NCI-H2227 (cell line): ENCODE data around the gene TREX2.

Source experiments
- DNase-seq: peaks from one replicate; lab custom pipeline; 2025; ENCODE audit not compliant: unreplicated experiment; lab: John Stamatoyannopoulos, UW

Gene TREX2

DNA sequence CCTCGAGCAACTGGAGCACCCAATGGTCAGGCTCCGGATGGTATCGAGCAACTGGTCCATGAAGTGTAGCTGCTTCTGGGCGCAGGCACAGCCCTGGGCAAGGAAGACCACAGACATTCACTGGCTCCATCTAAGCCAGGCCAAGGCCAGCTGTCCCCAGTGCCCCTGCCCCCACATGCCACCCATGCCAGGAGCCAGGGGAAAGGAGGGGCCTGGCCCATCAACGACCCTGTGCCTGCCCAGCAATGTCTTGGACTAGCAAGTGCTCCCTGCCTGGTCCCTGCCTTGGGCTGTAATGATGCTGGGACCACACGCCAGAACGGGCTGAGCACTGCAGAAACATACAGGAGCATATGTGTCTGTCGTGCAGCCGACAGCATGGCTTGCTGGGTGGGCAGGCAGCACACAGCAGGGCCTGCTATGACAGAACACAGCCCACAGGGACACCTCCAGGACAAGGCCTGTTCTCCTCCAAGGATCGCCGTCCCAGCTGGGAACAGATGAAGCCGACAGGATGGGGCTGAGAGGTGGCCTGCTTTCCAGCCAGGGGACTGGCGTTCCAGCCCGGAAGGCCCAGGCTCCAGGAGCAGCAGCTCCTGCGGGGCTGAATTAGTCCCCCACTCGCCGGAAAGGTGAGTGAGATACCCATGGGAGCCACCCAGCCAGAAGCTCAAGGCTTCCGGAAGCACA is 11.4 kb upstream of the TREX2 start:
- DNase-seq = no peak

DNA sequence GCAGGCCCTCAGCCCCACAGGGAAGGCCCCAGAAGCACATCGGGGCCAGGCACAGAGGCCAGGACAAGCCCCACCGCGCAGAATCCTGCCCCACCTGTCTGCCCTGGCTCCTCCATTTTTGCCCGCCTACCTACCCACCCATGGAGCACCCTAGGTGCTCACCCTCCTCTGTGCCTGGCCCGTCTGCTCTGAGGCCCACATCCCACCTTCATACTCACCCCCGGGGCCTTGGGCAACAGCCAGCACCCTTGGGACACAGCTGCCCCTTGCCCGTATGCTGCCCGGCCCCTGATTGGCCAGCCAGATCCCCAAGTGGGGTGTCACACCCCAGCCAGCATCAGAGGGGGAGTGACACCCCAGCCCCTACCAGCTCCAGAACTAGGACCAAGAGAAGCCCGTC is 10.8 kb upstream of the TREX2 start:
- no peak for DNase-seq

DNA sequence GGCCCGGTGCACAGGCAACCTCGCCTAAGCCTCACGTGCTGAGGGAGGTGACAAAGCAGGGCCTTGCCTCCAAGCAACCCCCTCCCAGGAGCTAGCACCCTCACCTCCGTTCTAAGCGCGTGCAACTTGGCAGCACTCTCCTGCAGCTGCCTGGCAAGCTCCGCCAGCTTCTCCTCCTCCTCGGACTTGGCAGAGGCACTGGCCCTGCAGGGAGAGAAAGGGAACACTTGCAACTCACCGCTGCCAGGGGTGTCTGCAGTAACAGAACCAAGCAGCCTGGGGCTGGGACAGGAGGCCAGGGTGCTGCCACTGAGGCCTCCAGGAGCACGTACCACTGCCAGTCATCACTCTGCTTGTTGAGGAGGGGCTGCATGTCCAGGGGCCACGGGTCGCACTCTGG is 10.3 kb upstream of the TREX2 start:
- no peak for DNase-seq

DNA sequence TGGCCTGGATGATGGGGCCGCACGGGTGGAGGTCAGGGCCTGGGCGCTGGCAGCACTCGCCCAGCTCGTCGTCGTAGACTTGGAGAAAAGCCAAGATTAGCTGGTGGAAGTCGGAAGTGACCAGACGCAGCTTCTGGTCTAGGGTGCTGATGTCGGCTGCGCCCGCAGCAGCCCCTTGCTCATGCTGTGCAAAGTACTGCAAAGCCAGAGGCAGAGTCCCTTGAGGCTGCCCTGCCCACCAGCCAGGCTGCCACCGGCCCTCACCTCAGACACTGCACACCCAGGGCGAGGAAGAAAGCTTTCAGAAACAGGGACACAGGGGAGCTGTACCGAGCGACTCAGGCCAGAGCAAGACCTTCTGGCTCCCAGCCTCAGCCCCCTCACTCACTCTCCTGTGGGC is 9.7 kb upstream of the TREX2 start:
- DNase-seq = no peak

DNA sequence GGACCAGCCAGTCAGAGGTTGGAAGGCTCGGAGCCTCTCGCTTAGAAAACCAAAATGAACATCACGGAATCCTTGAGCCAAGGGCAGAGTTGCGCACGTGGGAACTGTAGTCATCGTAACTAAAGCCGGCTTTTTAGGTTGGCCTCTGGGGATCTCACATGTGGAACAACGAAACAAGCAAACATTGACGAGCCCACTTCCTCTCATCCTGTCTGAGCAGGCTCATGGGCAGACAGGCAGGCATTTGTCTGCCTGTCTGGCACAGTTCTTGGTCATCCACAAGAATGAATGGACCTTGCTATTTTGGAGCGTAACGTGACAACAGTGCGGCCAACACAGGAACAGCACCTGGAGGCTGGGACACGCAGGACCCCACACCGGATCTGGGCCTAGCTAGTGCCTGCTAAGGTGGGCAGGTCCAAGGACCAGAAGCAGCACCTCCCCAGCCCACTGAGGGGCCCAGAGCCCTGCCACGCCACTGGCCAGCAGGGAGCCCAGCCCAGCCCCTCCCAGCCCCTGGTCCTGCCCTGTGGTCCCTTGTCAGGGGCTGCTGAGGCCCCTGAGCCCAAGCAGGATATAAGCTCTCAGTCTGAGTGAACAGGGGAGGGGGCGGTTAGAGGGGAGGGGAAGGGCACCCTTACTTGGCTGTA is 9.2 kb upstream of the TREX2 start:
- no peak for DNase-seq

DNA sequence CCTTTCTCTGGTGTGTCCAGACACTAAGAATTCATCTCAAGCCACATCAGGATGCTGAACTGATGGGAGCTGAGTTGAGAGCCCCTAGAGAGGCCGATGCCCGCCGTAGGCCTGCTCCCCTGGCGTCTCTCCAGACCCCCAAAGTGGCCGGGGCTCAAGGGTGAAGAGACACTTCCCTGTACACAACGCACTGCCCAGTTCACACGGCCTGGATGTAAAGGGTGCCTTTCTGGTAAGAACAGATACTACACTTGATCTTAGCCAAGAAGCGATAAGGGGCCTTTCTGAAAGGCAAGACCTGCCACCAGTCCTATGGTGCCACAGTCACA is 5.1 kb upstream of the TREX2 start:
- no peak for DNase-seq

DNA sequence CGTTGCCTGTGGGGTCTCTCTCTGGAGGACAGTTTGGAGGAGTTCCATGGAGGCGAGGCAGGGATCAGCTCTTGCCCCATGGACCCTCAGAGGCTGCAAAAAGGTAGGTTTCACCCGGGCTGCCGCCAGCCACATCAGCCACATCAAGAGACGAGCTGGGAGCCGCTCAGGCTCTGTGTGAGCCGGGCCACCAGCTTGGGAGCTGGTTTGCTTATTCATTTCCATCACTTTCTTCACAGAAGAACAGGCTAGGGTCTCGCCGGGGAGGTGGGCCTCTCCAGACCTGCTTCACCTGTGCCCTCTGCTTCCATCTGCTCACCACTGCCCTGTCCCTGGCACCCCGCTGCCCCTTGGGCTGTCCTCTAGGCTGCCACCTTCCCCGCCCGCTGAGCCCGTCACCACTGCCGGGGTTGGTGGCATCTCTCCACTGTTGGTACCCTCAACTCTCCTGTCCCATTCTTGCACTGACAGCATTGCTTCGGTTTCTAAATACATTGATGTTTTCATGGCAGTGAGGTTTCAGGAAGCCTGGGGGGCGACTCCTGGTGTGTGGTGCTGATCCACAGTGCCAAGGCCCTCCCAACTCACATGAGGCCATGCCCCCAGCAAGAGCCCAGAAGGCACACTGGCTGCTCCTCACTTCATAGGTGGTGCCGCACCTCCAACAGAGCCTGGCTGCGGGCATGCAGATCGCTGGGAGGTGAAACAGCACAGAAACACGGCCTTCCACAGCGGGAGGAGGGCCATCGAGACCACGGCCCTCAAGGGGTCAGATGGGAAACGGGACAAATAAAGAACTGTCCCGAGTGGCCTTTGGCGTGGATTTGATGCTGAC is 4.5 kb upstream of the TREX2 start:
- no peak for DNase-seq

DNA sequence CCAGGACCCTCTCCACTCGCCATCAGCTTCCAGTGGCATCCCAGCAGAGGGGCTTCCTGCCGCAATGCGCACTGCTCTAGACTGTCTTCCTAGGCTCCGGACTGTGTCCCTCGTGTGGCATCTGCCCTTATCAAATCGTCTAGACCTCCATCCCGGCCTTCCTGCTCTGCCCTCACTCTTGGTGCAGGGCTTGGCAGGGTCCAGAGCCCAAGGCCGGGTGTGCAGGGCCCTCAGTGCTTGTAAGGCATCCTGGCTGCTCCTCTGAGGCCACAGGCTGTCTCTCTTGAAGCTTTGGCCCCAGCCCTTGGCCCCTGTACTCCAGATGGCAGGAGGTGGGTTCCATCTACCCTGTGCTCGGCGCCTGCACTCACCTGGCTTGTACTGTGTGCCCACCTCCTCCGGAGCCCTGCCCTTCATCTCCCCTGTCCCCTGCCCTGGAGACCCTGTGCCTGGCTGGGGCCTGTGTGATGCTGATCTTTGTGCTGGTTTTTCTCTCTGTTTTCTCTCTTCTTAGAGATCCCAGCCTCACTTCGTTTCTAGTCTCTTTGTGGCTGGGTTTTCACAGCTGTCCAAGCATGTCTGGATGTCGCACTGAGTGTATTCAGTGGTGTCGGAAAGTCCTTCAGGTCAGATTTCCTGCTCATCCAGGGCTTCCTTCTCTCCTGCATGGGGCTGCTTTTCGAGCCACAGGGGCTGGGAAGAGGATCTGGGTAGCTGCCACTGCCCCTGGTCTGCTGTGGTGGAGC is 3.7 kb upstream of the TREX2 start:
- DNase-seq = no peak

DNA sequence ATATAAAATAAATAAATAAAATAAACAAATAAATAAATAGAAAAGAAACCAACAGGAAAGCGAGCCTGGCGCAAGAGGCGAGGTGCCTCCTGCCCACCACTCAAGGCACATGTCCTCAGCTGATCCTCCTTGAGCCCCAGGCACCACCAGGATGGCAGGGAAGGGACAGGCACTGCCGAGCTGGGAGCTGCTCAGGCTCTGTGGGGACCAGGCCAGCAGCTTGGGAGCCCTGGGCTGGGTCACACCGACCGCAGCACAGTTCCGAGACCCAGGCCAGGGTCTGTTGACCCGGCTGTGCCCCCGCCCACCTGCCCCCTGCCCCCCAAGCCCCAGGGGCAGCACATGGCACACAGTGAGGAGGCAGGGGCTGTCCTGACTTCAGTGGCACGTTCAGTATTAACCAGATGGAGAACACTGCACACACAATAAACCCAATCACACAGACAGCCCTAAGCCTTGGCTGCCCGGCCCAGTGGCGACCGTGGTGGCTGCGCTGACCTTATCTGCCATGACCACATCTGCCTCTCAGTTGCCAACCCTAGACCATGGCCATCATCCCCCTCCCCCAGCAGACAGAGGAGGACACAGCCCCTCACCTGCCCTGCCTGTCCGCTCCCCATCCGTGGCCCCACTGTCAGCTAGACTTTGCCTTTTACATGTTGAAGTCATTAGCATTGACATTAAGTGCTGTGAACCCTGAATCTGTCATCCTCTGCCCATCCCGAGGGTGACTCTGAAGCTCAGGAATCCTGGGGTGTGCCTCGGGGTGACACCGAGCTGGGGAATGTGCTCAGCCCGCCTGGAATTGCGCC is 2.9 kb upstream of the TREX2 start:
- no peak for DNase-seq

DNA sequence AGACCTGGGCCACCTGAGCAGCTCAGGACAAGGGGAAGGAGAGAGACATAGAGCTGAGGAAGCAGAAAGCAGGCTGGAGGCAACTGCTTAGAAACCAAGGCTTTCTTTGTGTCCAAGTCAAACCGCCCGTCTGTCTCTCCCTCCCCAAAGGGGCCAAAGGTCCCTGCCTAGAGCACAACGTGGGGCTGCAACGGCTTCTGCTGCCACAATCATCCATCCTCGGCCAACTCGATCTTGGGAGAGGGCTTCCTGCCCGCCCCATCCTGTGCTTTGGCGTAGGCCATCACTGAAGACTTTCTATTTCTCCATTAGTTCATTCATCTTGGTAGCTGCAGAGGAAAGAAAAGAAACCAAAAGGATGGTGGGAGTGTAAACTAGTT is 1.7 kb upstream of the TREX2 start:
- no peak for DNase-seq

DNA sequence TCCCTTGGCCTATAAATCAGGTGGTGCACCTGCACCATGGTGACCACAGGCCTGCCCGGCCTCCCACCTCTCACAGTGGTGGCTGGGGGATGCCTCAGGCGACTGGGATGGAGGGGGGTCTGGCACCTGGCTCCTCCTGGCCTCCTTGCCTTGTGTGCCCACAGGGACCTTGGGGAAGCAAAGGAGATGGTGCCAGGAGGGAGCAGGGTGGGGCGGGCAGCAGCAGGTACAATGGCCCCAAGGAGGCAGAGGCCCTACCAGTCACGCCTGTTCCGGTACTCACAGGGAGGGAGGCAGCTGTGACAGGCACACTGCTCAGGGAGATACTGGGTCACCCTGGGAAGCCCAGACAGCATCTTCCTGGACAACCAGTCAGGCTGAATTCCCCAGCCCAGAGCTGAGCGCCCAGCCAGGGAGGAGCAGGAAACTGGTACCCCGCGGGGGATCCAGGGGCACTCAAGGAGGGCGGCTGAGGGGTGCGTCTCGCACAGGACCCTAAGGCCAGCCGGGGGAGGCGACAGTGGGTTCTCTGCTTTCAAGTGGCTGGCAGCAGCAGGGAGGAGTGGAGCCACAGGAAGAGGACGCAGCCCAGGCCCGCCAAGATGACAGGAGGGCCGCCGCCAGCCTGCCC is 1.2 kb upstream of the TREX2 start:
- no peak for DNase-seq

DNA sequence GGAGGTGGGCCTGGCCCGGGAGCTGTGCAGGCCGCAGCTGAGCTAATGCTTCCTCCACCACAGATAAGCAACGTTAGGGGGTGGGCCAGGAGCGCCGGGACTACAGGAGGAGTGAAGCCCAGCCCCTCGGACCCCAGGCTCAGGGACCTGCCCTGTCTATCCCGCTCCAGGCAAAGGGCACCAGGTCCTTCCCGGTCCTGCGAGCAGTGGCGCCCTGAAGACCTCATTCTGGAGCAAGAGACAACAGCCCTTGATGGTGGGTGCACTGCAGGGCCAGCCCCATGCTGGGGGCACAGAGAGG is 730 bp upstream of the TREX2 start:
- no peak for DNase-seq

DNA sequence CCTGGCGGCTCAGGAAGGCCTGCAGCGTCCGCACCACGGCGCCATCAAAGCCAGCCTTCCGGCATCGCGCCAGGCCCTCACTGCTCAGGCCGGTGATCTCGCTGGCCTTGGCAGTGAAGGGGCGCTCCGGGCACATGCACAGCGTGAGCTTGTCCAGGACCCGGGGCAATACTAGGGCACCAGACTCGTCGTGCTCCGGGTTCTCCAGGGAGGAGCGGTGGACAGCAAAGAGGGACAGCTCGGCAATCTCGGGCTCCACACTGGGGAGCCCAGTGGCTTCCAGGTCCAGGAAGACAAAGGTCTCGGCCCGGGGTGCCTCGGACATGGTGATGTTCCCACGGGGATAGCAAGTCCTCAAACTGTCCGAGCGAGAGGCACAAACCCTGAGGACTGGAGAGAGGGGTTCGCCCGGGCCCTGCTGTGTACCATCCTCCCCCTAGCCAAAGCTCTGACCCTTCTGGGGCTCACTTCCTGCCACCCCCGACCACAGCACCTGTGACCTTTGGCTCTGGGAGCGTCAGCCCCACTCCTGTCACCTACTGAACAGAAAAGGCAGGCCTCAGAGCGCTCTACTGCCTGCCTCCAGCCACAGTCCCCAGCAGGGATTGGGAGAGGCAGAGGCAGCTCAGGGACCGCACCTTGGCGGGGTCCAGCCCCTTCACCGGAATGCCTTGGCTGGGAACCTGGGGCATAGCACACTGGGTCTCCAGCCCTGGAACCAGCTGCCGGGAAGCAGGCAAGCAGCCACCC is 575 bp downstream of the TREX2 start:
- no peak for DNase-seq

DNA sequence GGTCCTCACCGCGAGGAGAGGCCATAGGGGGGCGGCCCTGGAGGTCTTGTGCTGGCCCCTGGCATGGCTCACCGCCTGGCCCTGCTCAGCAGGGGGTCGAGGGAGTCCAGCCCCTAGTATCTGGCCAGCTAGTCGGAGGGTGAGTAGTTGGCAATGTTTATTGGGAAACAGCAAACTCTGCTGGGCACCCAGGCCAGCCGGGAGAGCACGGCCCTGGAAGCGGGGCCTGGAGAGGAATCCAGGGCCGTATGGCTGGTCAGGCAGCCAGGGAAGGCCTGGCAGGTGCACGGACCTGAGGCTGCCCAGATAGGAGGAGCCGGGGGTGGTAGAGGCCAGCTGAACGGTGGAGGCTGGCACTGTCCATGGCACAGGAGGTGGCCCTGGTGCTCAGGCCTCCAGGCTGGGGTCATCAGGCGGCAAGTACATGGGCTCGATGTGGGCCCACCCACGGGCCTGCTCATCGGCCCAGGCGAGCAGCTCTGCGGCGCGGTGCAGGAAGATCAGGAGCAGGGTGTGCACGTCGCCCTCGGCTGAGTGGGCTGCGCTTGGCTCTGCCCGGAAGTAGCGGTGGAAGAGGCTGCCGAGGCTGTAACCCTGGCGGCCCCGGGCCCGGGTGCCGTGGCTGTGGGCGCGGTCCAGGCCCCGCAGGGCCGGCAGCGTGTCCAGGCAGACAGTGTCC is 1.4 kb downstream of the TREX2 start:
- no peak for DNase-seq

DNA sequence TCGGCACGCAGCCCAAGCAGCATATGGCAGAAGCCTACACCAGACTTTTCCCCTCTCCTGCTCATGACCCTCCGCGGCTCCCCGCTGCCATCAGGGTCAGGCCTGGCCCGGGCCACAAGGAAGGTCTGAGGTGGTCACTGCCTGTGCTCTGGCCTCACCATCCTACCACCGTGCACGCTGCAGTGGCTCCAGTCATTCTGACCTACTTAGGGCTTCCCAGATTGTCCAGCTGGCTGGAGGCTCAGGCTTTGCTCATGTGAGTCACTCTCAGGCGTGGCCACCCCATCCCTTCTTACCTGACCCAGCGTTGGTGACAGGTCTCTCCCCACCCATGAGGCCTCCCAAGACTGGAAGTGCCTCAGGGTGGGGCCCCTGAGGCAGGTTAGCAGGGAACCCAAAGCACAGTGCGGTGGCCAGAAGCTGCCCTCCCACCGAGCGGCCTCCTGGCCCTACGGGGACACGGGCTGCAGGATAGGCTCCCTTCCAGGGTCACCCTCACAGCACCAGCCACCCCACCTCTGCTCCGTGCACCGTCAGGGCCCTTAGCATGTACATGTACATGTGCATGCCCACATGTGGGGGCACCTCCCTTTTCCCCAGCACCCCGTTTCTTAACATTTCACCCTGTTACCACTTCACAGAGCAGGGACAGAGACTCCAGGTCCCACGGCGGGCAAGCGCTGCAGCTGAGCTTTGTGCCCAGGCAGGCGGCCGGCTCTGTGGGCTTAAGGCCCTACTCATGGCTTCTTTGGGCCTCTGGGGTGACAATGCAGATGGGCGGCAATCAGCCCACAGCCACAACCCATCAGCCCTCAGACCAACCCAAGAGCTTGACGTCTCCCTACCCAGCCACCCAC is 2.2 kb downstream of the TREX2 start:
- no peak for DNase-seq

DNA sequence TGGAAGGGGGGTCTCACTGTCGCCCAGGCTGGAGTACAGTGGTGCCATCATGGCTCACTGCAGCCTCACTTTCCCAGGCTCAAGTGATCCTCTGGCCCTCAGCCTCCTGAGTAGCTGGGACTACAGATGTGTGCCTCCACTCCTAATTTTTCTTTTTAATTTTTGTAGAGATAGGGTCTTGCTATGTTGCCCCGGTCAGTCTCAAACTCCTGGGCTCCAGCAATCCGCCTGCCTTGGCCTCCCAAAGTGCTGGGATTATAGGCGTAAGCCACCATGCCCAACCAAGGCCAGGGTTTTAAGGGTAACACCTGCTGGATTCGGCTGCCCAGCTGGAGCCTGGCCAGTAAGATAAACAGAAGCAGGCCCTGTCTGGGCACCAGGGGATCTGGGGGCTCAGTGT is 3.4 kb downstream of the TREX2 start:
- DNase-seq = no peak

DNA sequence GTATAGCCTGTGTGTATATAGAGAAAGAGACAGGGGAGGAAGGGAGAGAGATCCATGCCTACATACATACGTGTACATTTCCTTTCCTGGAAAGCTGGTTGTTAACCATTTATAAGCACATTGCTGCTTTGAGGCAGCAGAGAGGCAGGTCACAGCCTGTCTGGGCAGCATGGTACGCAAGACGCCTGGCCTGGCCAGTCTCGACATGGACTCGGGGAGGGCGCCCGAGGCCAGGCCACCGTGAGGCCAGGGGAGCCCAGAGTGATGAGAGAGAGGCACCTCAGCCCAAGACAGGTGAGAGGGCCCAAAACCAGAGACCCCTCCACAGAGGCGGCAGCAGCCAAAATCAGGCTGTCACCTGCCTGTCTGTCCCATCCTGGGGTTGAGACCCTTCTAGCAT is 3.9 kb downstream of the TREX2 start:
- DNase-seq = no peak

DNA sequence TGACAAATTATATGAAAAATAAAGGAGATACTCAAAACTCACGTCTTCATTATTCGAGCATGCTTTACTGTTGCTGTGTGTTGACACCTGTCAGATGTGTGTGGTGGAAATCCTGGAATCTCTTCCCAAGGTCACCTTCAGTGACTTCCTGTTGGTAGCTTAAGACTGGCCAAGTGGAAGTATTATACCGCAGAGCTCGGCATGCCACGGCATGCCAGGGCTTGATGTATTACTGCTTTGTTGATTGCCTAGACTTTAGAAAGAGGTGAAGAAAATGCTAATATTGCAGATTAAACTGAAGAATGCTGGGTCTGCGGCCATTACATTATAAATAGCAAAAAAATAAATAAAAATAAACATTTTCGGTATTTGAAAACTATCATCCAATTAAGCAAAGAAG is 4.6 kb downstream of the TREX2 start:
- DNase-seq = no peak
